GM12875 (cell line): ENCODE data around the gene TFB2M.

ENCODE experiments used
- H3K4me3 ChIP-seq: one replicate; pipeline ENCODE4 v1.5.1; 2011; ENCODE audit warnings: low read depth, low read length, control low read depth
- TF ChIP-seq, protein P1 (sequence below): IDR thresholded peaks from 2 replicates; pipeline ENCODE4 v1.5.1; 2011; ENCODE audit warnings: low read depth, mild to moderate bottlenecking, control low read depth, inconsistent platforms, low read length, moderate library complexity, borderline replicate concordance; ENCODE audit not compliant: insufficient read depth

TFB2M gene

DNA sequence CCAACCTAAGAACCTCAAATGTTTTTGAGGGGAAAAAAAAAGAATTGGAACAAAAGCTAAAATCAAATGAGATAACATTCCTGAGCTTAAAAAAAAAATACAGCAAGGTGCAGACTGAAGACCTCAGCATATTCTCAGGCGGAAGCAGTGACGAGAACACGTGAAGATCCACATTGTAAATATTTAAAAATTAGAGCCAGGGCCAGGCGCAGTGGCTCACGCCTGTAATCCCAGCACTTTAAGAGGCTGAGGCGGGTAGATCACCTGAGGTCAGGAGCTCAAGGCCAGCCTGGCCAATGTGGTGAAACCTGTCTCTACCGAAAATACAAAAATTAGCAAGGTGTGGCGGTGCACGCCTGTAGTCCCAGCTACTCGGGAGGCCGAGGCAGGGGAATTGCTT lies 15.7 kb downstream of the TFB2M start:
- TF ChIP-seq, protein P1, sequence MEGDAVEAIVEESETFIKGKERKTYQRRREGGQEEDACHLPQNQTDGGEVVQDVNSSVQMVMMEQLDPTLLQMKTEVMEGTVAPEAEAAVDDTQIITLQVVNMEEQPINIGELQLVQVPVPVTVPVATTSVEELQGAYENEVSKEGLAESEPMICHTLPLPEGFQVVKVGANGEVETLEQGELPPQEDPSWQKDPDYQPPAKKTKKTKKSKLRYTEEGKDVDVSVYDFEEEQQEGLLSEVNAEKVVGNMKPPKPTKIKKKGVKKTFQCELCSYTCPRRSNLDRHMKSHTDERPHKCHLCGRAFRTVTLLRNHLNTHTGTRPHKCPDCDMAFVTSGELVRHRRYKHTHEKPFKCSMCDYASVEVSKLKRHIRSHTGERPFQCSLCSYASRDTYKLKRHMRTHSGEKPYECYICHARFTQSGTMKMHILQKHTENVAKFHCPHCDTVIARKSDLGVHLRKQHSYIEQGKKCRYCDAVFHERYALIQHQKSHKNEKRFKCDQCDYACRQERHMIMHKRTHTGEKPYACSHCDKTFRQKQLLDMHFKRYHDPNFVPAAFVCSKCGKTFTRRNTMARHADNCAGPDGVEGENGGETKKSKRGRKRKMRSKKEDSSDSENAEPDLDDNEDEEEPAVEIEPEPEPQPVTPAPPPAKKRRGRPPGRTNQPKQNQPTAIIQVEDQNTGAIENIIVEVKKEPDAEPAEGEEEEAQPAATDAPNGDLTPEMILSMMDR, result no peak
- no peak overlapping the region for H3K4me3 ChIP-seq

DNA sequence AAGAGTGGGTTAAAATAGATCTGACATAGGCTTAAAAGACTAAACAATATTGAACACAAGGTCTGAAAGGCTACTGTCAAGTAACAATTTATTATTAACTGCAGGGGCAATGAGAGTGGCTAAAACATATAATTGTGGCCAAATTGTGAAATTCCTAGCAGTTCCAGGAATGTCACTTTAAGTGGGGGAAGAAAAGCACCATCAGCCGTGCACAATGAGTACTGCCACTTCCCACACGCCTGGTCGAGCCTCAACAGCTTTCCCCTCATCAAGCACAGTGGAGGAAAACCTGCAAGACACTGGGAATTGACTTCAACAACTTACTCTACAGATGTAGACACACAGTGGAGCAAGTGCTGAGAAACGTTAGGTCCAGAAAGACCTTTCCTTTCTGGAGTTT lies 16.4 kb downstream of the TFB2M start:
- H3K4me3 ChIP-seq, result no peak overlapping the region
- TF ChIP-seq, protein P1, result no peak

DNA sequence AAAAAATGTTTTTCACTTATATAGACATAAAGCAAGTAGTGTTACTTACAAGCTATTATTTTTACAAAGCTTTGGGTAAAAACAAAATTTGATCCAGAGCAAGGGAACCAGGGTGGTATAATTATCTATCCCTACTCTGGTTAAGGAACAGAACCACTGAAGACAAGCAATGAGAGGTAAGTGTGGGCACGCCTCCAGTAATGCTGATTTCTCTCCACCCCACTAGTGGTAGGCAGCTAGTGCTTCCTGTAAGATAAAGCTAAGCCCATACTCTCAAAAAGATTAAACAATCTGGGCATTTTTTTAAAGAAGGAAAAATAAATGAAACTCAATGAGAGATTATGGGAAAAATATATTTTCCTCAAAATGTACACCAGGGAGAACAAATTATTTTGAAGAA lies 22.1 kb downstream of the TFB2M start:
- no peak overlapping the region for H3K4me3 ChIP-seq
- TF ChIP-seq, protein P1, result no peak

DNA sequence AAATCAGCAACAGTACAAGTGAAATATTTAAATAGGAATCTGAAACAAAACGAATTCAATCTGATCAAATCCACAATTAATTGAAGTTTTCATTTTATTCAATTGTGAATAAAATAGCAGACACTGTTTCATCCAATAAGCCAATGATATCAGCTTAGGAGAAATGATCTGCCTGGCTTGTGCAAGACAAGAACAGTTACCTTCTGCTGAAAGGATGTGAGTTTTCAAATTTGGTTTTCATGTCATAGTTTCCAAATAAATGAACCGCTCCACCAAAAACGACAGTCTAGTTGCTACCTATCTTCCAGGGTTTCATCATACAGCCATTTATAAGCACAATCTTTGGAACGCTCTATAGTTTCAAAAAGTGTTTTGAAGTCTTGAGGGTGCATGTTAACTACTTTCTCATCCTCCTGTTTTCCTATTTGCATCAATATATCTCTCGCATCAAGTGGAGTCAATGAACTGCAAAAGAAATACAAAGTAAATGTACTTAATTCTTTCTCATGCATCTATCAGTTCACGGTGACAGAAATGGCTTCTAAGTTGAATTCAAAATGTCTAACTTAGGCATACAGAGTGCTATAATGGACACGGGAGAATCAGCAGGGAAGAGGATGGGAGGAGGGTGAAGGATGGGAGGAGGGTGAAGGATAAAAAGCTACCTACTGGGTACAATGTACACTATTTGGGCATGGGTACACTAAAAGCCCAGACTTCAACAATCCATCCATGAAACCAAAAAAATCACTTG lies 25.1 kb downstream of the TFB2M start:
- H3K4me3 ChIP-seq, result no peak overlapping the region
- TF ChIP-seq, protein P1, result no peak

DNA sequence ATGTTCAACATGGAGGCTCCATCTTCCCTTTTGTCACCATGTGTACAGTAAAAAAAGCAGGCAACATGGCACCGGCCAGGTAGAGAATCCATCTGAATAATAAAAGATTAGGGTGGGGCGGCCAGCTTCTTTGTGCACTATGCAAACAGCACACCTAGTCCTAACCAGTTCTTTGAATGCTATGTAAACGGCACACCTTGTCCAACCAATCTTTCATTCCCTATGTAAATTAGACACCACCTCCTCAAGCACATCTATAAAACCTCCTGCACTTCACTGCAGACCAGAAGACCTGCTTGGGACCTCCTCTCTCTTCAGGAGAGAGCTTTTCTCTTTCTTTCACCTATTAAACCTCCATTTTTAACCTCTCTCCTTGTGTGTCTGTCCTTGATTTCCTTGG lies 28.2 kb downstream of the TFB2M start:
- no peak overlapping the region for H3K4me3 ChIP-seq
- TF ChIP-seq, protein P1, result no peak

DNA sequence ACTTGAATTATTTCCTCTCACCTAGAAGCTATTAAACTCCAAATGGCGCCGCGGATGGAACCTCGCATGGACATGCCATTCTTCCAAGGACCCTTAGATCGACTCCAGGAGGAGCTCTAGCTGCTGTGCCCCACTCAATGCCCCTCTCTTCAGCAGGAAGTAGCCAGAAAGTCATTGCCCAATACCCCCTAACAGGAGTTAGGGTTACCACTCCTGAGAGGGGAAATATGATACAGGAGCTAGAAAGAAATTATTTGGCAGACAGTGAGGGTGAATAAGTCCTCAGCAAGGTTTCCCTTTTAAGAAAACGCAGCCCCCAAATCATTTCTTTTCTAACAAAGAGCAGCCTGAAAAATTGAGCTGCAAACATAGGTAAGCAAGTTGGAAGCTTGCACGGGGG lies 28.6 kb downstream of the TFB2M start:
- TF ChIP-seq, protein P1, result no peak
- H3K4me3 ChIP-seq, result no peak overlapping the region

DNA sequence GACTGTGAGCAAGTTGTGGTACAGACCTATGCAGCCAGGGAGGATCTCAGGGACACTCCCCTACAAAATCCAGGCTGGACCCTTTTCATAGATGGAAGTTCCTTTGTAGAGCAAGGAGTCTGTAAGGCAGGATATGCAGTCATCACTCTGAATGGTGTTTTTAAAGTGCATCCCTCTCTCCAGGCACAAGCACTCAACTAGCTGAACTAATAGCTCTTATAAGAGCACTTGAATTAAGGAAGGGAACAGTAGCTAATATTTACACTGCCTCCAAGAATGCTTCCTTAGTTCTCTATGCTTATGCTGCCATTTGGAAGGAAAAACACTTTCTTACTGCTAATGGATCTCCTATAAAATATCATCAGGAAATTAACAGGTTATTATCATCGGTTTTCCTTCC lies 31.9 kb downstream of the TFB2M start:
- H3K4me3 ChIP-seq, result no peak overlapping the region
- TF ChIP-seq, protein P1, result no peak
